Left ventricle myocardium inferior (tissue), 1 donor: ENCODE data around the gene NXPH1. TPM values are rescaled to one million over a fixed set of nuclear protein-coding genes. Genes with fewer than 3 reads are reported as not detected.

ENCODE experiments used
- DNase-seq: peaks from one replicate; pipeline ENCODE4 v3.0.0-alpha.2; 2020
- H3K27ac ChIP-seq: fragments of 200-600 bp; replicated peaks from 2 replicates; pipeline ENCODE4 v1.8.0; 2021
- H3K27me3 ChIP-seq: fragments of 200-600 bp; 2 replicates; pipeline ENCODE4 v1.8.0; 2021; ENCODE audit warnings: low read depth
- H3K36me3 ChIP-seq: fragments of 200-600 bp; 2 replicates; pipeline ENCODE4 v1.8.0; 2021
- H3K4me1 ChIP-seq: fragments of 200-600 bp; 2 replicates; pipeline ENCODE4 v1.8.0; 2021
- H3K4me3 ChIP-seq: fragments of 200-600 bp; 2 replicates; pipeline ENCODE4 v1.8.0; 2021; ENCODE audit warnings: mild to moderate bottlenecking, moderate library complexity
- H3K9me3 ChIP-seq: fragments of 200-600 bp; replicated peaks from 2 replicates; pipeline ENCODE4 v1.8.0; 2021
- CTCF ChIP-seq: fragments of 200-600 bp; IDR thresholded peaks from 2 replicates; pipeline ENCODE4 v1.8.0; 2021; ENCODE audit warnings: antibody characterized with exemption, mild to moderate bottlenecking, borderline replicate concordance
- intact Hi-C: fragments of 100-400 bp; cut with micrococcal nuclease; formaldehyde crosslinking; loops from one replicate; pipeline ENCODE4 v1.11.0; 2022
- total RNA-seq: library from RNA; stranded (reverse); fragmentation: NEBNext Ultra II Directional; extraction: Animal tissue kit (Norgen Biotek cat#: 25700); gene quantifications from one replicate; pipeline ENCODE4 v1.2.1, GENCODE V29; 2021
- donor health status: DM: no; HTN: yes; CAD: no; lungs with severe emphysema.

The NXPH1 gene
- total RNA-seq, 1 donor from 2014 or later, result not detected

GRCh38 chr7:8516976-8517375, 83.6 kb downstream of the NXPH1 start:
- no peak for TF ChIP-seq CTCF
- no peak overlapping the region for H3K27ac ChIP-seq
- no peaks in the 10 kb centered on the region for H3K27me3 ChIP-seq
- no peaks in the 10 kb centered on the region for H3K4me1 ChIP-seq
- H3K36me3 ChIP-seq, result no peaks in the 10 kb centered on the region
- intact Hi-C loops, result no loop called here
- H3K9me3 ChIP-seq, result no peaks in the 10 kb centered on the region
- no peak overlapping the region for H3K4me3 ChIP-seq
- no peak for DNase-seq

GRCh38 chr7:8528311-8528710, 94.9 kb downstream of the NXPH1 start:
- Histone ChIP-seq H3K27me3 (no peaks in the 10 kb centered on the region), H3K9me3 (peaks cover 30% of the 10 kb centered on the region), H3K4me3 (no peak overlapping the region), H3K27ac (no peak overlapping the region), H3K36me3 (no peaks in the 10 kb centered on the region), H3K4me1 (no peaks in the 10 kb centered on the region)
- DNase-seq, result no peak
- intact Hi-C loops, result no loop called here
- TF ChIP-seq CTCF, result no peak

- DNase-seq, result no peak
- intact Hi-C loops, result no loop called here
- Histone ChIP-seq H3K4me1 (no peaks in the 10 kb centered on the region), H3K9me3 (peaks cover under 1% of the 10 kb centered on the region), H3K4me3 (no peak overlapping the region), H3K27me3 (no peaks in the 10 kb centered on the region), H3K27ac (no peak overlapping the region), H3K36me3 (no peaks in the 10 kb centered on the region)
- no peak for TF ChIP-seq CTCF
These were observed 98.6 kb downstream of the NXPH1 start for GRCh38 chr7:8531991-8532515.

GRCh38 chr7:8536431-8536830, 103.0 kb downstream of the NXPH1 start:
- no peak for DNase-seq
- Histone ChIP-seq H3K4me1 (no peaks in the 10 kb centered on the region), H3K27me3 (no peaks in the 10 kb centered on the region), H3K9me3 (no peaks in the 10 kb centered on the region), H3K36me3 (no peaks in the 10 kb centered on the region), H3K4me3 (no peak overlapping the region), H3K27ac (no peak overlapping the region)
- TF ChIP-seq CTCF, result no peak
- intact Hi-C loops, result no loop called here

- intact Hi-C loops, result no loop called here
- TF ChIP-seq CTCF, result no peak
- Histone ChIP-seq H3K9me3 (no peaks in the 10 kb centered on the region), H3K27ac (no peak overlapping the region), H3K27me3 (no peaks in the 10 kb centered on the region), H3K4me3 (no peak overlapping the region), H3K36me3 (no peaks in the 10 kb centered on the region), H3K4me1 (no peaks in the 10 kb centered on the region)
- no peak for DNase-seq
These were observed 115.6 kb downstream of the NXPH1 start for GRCh38 chr7:8549046-8549445.
